Measurements from ENCODE around the gene PGAP6. TPM values are rescaled to one million over a fixed set of nuclear protein-coding genes. Genes with fewer than 3 reads are reported as not detected.

PGAP6 gene
- total and polyA plus RNA-seq, 2 of the 13 experiments (the other 11 are each of a cell fraction or from before 2014, with no cell fraction given), result 52.7 to 136 TPM

DNA sequence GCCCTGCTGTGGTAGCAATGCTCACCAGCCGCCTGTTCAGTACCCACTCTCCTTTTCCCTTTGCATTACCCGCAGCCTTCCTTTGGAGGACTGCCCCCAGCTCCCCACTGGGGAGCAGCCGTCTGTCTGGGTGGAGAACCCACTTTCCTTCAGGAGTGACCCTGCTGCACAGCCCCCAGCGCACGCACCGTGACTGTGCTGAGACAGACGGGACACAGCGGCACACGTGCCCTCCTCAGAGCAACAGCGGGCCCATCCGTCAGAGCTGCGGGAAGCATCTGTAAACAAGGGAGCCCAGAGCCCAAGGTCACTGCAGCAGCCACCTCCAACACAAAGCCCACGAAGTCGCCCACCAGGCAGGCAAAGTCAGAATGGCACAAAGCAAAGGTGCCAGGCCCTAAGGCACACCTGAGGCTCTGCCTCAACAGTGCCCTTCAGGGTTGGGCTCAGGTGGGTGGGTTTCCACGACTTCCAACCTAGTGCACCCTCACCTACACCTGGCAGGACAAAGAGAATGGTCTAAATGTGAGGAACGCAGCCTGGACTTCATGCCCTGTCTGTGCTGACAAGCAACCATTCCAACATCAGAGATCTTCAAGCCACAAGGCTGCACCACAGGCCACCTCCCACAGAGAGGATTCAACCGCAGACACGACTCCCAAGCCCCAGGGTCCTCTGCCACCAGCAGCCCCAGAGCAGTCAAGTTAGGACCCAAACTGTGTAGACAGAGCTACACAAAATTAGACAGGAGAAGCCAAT, 39.1 kb downstream of the PGAP6 start (continued):
- TF ChIP-seq NONO (IDR thresholded peaks at IDR 0.05), result no peak
- TF ChIP-seq NONO (CRISPR knock-in tag; conservative IDR thresholded peaks at IDR 0.05), result peak; percentile 76
- TF ChIP-seq, protein P1, sequence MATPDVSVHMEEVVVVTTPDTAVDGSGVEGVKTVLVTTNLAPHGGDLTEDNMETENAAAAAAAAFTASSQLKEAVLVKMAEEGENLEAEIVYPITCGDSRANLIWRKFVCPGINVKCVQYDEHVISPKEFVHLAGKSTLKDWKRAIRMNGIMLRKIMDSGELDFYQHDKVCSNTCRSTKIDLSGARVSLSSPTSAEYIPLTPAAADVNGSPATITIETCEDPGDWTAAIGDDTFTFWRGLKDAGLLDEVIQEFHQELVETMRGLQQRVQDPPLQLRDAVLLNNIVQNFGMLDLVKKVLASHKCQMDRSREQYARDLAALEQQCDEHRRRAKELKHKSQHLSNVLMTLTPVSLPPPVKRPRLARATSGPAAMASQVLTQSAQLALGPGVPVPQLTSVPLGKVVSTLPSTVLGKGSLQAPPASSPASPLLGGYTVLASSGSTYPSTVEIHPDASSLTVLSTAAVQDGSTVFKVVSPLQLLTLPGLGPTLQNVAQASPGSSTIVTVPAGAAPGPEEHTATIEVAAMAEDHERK (CRISPR knock-in tag; IDR thresholded peaks at IDR 0.05; ENCODE audit: low read depth), result 0 out of 2 replicates have a peak, but pooled peaks have one; percentile 28
- TF ChIP-seq ZFP41 (CRISPR knock-in tag; IDR thresholded peaks at IDR 0.05; ENCODE audit: borderline replicate concordance), result no peak
- TF ChIP-seq, protein P2, sequence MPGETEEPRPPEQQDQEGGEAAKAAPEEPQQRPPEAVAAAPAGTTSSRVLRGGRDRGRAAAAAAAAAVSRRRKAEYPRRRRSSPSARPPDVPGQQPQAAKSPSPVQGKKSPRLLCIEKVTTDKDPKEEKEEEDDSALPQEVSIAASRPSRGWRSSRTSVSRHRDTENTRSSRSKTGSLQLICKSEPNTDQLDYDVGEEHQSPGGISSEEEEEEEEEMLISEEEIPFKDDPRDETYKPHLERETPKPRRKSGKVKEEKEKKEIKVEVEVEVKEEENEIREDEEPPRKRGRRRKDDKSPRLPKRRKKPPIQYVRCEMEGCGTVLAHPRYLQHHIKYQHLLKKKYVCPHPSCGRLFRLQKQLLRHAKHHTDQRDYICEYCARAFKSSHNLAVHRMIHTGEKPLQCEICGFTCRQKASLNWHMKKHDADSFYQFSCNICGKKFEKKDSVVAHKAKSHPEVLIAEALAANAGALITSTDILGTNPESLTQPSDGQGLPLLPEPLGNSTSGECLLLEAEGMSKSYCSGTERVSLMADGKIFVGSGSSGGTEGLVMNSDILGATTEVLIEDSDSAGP (CRISPR knock-in tag; IDR thresholded peaks at IDR 0.05; ENCODE audit: borderline replicate concordance), result no peak; the same call in 1 of the 2 replicates
- no peak for TF ChIP-seq ZNF615 (CRISPR knock-in tag; IDR thresholded peaks at IDR 0.05; ENCODE audit: borderline replicate concordance)
- no peak for TF ChIP-seq MIER2 (CRISPR knock-in tag; IDR thresholded peaks at IDR 0.05)
- peak; percentile 84 for TF ChIP-seq HOXA3 (CRISPR knock-in tag; IDR thresholded peaks at IDR 0.05)
- TF ChIP-seq, protein P3, sequence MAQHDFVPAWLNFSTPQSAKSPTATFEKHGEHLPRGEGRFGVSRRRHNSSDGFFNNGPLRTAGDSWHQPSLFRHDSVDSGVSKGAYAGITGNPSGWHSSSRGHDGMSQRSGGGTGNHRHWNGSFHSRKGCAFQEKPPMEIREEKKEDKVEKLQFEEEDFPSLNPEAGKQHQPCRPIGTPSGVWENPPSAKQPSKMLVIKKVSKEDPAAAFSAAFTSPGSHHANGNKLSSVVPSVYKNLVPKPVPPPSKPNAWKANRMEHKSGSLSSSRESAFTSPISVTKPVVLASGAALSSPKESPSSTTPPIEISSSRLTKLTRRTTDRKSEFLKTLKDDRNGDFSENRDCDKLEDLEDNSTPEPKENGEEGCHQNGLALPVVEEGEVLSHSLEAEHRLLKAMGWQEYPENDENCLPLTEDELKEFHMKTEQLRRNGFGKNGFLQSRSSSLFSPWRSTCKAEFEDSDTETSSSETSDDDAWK (CRISPR knock-in tag; IDR thresholded peaks at IDR 0.05), result no peak
- TF ChIP-seq ZNF33B (CRISPR knock-in tag; IDR thresholded peaks at IDR 0.05), result peak; percentile 61; the same call in 1 of the 2 replicates
- TF ChIP-seq, protein P4, sequence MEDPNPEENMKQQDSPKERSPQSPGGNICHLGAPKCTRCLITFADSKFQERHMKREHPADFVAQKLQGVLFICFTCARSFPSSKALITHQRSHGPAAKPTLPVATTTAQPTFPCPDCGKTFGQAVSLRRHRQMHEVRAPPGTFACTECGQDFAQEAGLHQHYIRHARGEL (CRISPR knock-in tag; IDR thresholded peaks at IDR 0.05), result 0 out of 2 replicates have a peak, but pooled peaks have one; percentile 32
- no peak for TF ChIP-seq ELF4 (CRISPR knock-in tag; IDR thresholded peaks at IDR 0.05; ENCODE audit: borderline replicate concordance)
- TF ChIP-seq SRY (CRISPR knock-in tag; IDR thresholded peaks at IDR 0.05), result peak; percentile 88
- TF ChIP-seq SYNCRIP (IDR thresholded peaks at IDR 0.05; ENCODE audit: insufficient read depth, low read depth, low read length), result no peak
- no peak for TF ChIP-seq ZNF30 (CRISPR knock-in tag; IDR thresholded peaks at IDR 0.05)
- TF ChIP-seq, protein P5, sequence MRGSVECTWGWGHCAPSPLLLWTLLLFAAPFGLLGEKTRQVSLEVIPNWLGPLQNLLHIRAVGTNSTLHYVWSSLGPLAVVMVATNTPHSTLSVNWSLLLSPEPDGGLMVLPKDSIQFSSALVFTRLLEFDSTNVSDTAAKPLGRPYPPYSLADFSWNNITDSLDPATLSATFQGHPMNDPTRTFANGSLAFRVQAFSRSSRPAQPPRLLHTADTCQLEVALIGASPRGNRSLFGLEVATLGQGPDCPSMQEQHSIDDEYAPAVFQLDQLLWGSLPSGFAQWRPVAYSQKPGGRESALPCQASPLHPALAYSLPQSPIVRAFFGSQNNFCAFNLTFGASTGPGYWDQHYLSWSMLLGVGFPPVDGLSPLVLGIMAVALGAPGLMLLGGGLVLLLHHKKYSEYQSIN (CRISPR knock-in tag; IDR thresholded peaks at IDR 0.05; ENCODE audit: borderline replicate concordance), result no peak
- TF ChIP-seq, protein P6, sequence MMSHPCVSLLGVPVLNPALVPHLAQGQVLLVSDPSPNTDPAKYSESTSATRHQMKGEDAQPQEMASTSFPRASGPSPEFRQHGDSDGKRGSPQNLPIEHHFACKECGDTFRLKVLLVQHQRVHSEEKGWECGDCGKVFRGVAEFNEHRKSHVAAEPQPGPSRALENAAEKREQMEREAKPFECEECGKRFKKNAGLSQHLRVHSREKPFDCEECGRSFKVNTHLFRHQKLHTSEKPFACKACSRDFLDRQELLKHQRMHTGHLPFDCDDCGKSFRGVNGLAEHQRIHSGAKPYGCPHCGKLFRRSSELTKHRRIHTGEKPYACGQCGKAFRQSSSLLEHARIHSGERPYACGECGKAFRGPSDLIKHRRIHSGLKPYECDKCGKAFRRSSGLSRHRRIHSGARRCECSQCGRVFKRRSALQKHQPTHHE (CRISPR knock-in tag; IDR thresholded peaks at IDR 0.05; ENCODE audit: borderline replicate concordance), result no peak
- peak; percentile 63; the same call in 1 of the 2 replicates for TF ChIP-seq ARHGAP35 (CRISPR knock-in tag; IDR thresholded peaks at IDR 0.05; ENCODE audit: borderline replicate concordance)
- TF ChIP-seq, protein P7, sequence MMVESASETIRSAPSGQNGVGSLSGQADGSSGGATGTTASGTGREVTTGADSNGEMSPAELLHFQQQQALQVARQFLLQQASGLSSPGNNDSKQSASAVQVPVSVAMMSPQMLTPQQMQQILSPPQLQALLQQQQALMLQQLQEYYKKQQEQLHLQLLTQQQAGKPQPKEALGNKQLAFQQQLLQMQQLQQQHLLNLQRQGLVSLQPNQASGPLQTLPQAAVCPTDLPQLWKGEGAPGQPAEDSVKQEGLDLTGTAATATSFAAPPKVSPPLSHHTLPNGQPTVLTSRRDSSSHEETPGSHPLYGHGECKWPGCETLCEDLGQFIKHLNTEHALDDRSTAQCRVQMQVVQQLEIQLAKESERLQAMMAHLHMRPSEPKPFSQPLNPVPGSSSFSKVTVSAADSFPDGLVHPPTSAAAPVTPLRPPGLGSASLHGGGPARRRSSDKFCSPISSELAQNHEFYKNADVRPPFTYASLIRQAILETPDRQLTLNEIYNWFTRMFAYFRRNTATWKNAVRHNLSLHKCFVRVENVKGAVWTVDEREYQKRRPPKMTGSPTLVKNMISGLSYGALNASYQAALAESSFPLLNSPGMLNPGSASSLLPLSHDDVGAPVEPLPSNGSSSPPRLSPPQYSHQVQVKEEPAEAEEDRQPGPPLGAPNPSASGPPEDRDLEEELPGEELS (CRISPR knock-in tag; IDR thresholded peaks at IDR 0.05), result peak; percentile 89
